Kidney (tissue), 14 donors: Measurements from ENCODE around the gene IQCK. TPM values are rescaled to one million over a fixed set of nuclear protein-coding genes. Genes with fewer than 3 reads are reported as not detected.

Experiments used
- DNase-seq, 5 donors: peaks; one replicate each; pipeline ENCODE4 v3.0.0-alpha.2; 2013 to 2020
- FAIRE-seq: peaks from 2 replicates; lab custom pipeline; 2012; peaks lifted over from hg19 to GRCh38; lab: Jason Lieb, UNC
- H3K27ac ChIP-seq, 2 donors: one replicate each; pipeline ENCODE4 v1.7.0; 2013; ENCODE audit warnings: low read depth in 2 of 2, low read length in 2 of 2, inconsistent platforms in 1 of 2
- H3K27me3 ChIP-seq: one replicate; pipeline ENCODE4 v1.7.1; 2013; ENCODE audit warnings: low read length, inconsistent platforms; ENCODE audit not compliant: control insufficient read depth, insufficient read depth
- H3K36me3 ChIP-seq, 3 donors: one replicate each; pipeline versions ENCODE4 v1.7.0 to v1.7.1; 2013; ENCODE audit warnings: low read length in 3 of 3, control low read depth in 1 of 3, inconsistent platforms in 1 of 3; ENCODE audit not compliant: insufficient read depth in 3 of 3, control insufficient read depth in 2 of 3
- H3K4me1 ChIP-seq, 3 donors: one replicate each; pipeline versions ENCODE4 v1.7.0 to v1.7.1; 2013; ENCODE audit warnings: low read length in 3 of 3, inconsistent platforms in 1 of 3, low read depth in 1 of 3; ENCODE audit not compliant: control insufficient read depth in 2 of 3, insufficient read depth in 2 of 3
- H3K4me3 ChIP-seq, 3 donors: one replicate each; pipeline versions ENCODE4 v1.7.0 to v1.8.1; 2013; ENCODE audit warnings: low read length in 3 of 3, control low read depth in 1 of 3, inconsistent platforms in 1 of 3
- H3K9ac ChIP-seq, 3 donors: one replicate each; pipeline versions ENCODE4 v1.7.0 to v1.7.1; 2013; ENCODE audit warnings: low read length in 3 of 3, control low read depth in 1 of 3, inconsistent platforms in 1 of 3
- H3K9me3 ChIP-seq, 3 donors: one replicate each; pipeline versions ENCODE4 v1.7.0 to v1.7.1; 2013; ENCODE audit warnings: low read length in 3 of 3, control low read depth in 1 of 3, inconsistent platforms in 1 of 3; ENCODE audit not compliant: control insufficient read depth in 2 of 3, insufficient read depth in 1 of 3
- intact Hi-C: fragments of 100-400 bp; cut with DNase I; formaldehyde crosslinking; loops from one replicate; pipeline ENCODE4 v1.11.1; 2022
- polyA plus RNA-seq: library from polyadenylated mRNA; stranded (reverse); fragments of 350-450 nt; fragmentation: Illumina TruSeq; extraction: RNeasy Lipid Tissue Mini Kit (QIAGEN cat#74804); gene quantifications from one replicate; pipeline ENCODE4 v1.2.3, GENCODE V29; 2014; ENCODE audit warnings: low read depth, low replicate concordance; ENCODE audit not compliant: insufficient read depth
- total RNA-seq: library from RNA; stranded (reverse); fragmentation: NEBNext Ultra II Directional; extraction: Animal tissue kit (Norgen Biotek cat#: 25700); gene quantifications from one replicate; pipeline ENCODE4 v1.2.1, GENCODE V29; 2021
- TF ChIP-seq, protein P1 (sequence below): IDR thresholded peaks from 3 replicates; pipeline ENCODE4 v1.5.1; 2012; ENCODE audit warnings: mild to moderate bottlenecking, moderate library complexity, borderline replicate concordance; ENCODE audit not compliant: insufficient read depth; ENCODE audit errors: extremely low read depth
- donor health status: control.
- donor health status: control.
- donor health status: control.
- donor health status: control.
- donor health status: control.
- donor health status: DM: yes; HTN: yes; CAD: no.
- donor health status: Normal renal cell carcinoma (clear cell type).

IQCK gene
- total and polyA plus RNA-seq, 2 donors from 2014 or later: 35.4 to 38.1 TPM

DNA sequence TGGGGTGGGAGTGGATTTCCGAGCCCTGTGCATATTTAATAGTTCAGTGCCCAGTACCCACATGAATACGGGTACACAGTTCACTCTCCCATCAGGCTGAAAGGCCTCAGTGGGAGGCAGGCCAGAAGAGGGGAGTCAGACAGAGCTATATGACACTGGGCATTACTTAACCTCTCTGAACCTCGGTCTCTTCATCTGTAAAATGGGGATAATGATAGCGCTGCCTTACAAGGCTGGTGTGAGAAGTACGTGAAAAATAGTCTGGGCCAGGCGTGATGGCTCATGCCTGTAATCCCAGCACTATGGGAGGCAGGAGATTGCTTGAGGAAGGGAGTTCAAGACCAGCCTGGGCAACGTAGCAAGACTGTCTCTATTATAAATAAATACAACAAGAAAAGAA, 163.0 kb downstream of the IQCK start:
- H3K27me3 ChIP-seq: no peaks in the 10 kb centered on the region
- peaks cover 0 to 25% (median 5%) of the 10 kb centered on the region in 3 donors for H3K4me1 ChIP-seq
- intact Hi-C loops: no loop called here
- H3K9me3 ChIP-seq: no peaks in the 10 kb centered on the region
- TF ChIP-seq, protein P1, sequence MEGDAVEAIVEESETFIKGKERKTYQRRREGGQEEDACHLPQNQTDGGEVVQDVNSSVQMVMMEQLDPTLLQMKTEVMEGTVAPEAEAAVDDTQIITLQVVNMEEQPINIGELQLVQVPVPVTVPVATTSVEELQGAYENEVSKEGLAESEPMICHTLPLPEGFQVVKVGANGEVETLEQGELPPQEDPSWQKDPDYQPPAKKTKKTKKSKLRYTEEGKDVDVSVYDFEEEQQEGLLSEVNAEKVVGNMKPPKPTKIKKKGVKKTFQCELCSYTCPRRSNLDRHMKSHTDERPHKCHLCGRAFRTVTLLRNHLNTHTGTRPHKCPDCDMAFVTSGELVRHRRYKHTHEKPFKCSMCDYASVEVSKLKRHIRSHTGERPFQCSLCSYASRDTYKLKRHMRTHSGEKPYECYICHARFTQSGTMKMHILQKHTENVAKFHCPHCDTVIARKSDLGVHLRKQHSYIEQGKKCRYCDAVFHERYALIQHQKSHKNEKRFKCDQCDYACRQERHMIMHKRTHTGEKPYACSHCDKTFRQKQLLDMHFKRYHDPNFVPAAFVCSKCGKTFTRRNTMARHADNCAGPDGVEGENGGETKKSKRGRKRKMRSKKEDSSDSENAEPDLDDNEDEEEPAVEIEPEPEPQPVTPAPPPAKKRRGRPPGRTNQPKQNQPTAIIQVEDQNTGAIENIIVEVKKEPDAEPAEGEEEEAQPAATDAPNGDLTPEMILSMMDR: no peak
- peak overlapping the region in 1 of 2 donors; percentile 45 for H3K27ac ChIP-seq
- FAIRE-seq (no peak), DNase-seq (no peak)
- H3K36me3 ChIP-seq: peaks cover 0 to 4% (median 2%) of the 10 kb centered on the region in 3 donors
- no peak overlapping the region for H3K4me3 ChIP-seq
- H3K9ac ChIP-seq: no peak overlapping the region

GRCh38 chr16:19881783-19882182, 163.7 kb downstream of the IQCK start:
- Histone ChIP-seq H3K4me3 (peak overlapping the region in 2 of 3 donors; percentile 63 to 76), H3K9me3 (no peaks in the 10 kb centered on the region), H3K27me3 (no peaks in the 10 kb centered on the region), H3K36me3 (peaks cover 0 to 4% (median 2%) of the 10 kb centered on the region in 3 donors), H3K4me1 (peaks cover 0 to 28% (median 5%) of the 10 kb centered on the region in 3 donors), H3K27ac (peak overlapping the region in 1 of 2 donors; percentile 43), H3K9ac (peak overlapping the region in 1 of 3 donors; percentile 66)
- TF ChIP-seq, protein P1: no peak
- intact Hi-C loops: no loop called here
- no peak for DNase-seq
- FAIRE-seq: no peak

- Histone ChIP-seq H3K4me1 (peaks cover 0 to 26% (median 5%) of the 10 kb centered on the region in 3 donors), H3K4me3 (peak overlapping the region; percentile 63 to 76 (median 75)), H3K27me3 (no peaks in the 10 kb centered on the region), H3K36me3 (peaks cover 0 to 4% (median 2%) of the 10 kb centered on the region in 3 donors), H3K27ac (peak overlapping the region; percentile 59 to 85), H3K9me3 (no peaks in the 10 kb centered on the region), H3K9ac (peak overlapping the region in 1 of 3 donors; percentile 66)
- no peak for FAIRE-seq
- TF ChIP-seq, protein P1: no peak
- DNase-seq: peak in 2 of 5 donors; percentile 36 to 44
- intact Hi-C loops: no loop called here
Observed at GRCh38 chr16:19882186-19882585, 164.1 kb downstream of the IQCK start.
